PC-9 (cell line): ENCODE data around the gene EEPD1. TPM values are rescaled to one million over a fixed set of nuclear protein-coding genes. Genes with fewer than 3 reads are reported as not detected.

Experiments used
- BruUV-seq: library from RNA; stranded (reverse); fragments of 400-500 nt; replicated peaks from 2 replicates; lab custom pipeline; 2021; lab: Mats Ljungman, UMichigan
- CTCF ChIA-PET: fragments of 300-600 bp; sonication (Branson Sonifier 250); formaldehyde crosslinking; loops from one replicate; lab custom pipeline; 2022; ENCODE audit warnings: antibody characterized with exemption; lab: Charles Lee
- POLR2A ChIA-PET: fragments of 300-600 bp; sonication (Branson Sonifier 250); formaldehyde crosslinking; loops from one replicate; lab custom pipeline; 2022; ENCODE audit warnings: antibody characterized with exemption; ENCODE audit not compliant: unreplicated experiment; lab: Charles Lee
- DNase-seq, 2 experiments: peaks; one replicate each; pipeline versions ENCODE4 v3.0.0 to v3.0.0-alpha.2; 2015 to 2022; ENCODE audit warnings: mixed read lengths in 1 of 2
- H2AFZ ChIP-seq: fragments of 200-600 bp; sonication (generic); 2 replicates; pipeline ENCODE4 v1.8.1; 2017; ENCODE audit warnings: antibody characterized with exemption
- H3F3A ChIP-seq: fragments of 200-600 bp; sonication (generic); 2 replicates; pipeline ENCODE4 v1.8.1; 2017; ENCODE audit warnings: antibody characterized with exemption, mild to moderate bottlenecking, low read depth; ENCODE audit not compliant: insufficient read depth
- H3K27ac ChIP-seq: fragments of 200-600 bp; sonication (generic); 2 replicates; pipeline ENCODE4 v1.6.1; 2016; ENCODE audit warnings: mixed run types
- H3K27me3 ChIP-seq: fragments of 200-600 bp; sonication (generic); 2 replicates; pipeline ENCODE4 v1.6.1; 2016; ENCODE audit warnings: low read depth, mixed run types; ENCODE audit not compliant: insufficient read depth
- H3K36me3 ChIP-seq: fragments of 200-600 bp; sonication (generic); 2 replicates; pipeline ENCODE4 v1.6.1; 2016; ENCODE audit warnings: low read depth, mixed run types
- H3K4me1 ChIP-seq: fragments of 200-600 bp; sonication (generic); replicated peaks from 2 replicates; pipeline ENCODE4 v1.6.1; 2016; ENCODE audit warnings: mixed run types; ENCODE audit not compliant: insufficient read depth
- H3K4me2 ChIP-seq: fragments of 200-600 bp; sonication (generic); 2 replicates; pipeline ENCODE4 v1.6.1; 2017; ENCODE audit warnings: mixed run types
- H3K4me3 ChIP-seq: fragments of 200-600 bp; sonication (generic); 2 replicates; pipeline ENCODE4 v1.6.1; 2016; ENCODE audit warnings: mixed run types
- H3K79me2 ChIP-seq: fragments of 200-600 bp; sonication (generic); 2 replicates; pipeline ENCODE4 v1.6.1; 2017; ENCODE audit warnings: low read depth, mixed run types
- H3K9me2 ChIP-seq: fragments of 200-600 bp; sonication (generic); 2 replicates; pipeline ENCODE4 v1.8.1; 2017; ENCODE audit warnings: mild to moderate bottlenecking; ENCODE audit not compliant: insufficient read depth
- H3K9me3 ChIP-seq: fragments of 200-600 bp; sonication (generic); 2 replicates; pipeline ENCODE4 v1.8.1; 2016; ENCODE audit warnings: low read depth; ENCODE audit not compliant: insufficient read depth
- H4K20me1 ChIP-seq: fragments of 200-600 bp; sonication (generic); 2 replicates; pipeline ENCODE4 v1.8.1; 2017; ENCODE audit not compliant: insufficient read depth
- CTCF ChIP-seq: fragments of 200-600 bp; sonication (generic); conservative IDR thresholded peaks from 2 replicates; pipeline ENCODE4 v1.6.1; 2017; ENCODE audit warnings: mixed run types, antibody characterized with exemption, mild to moderate bottlenecking, moderate library complexity
- EZH2 ChIP-seq: fragments of 200-600 bp; sonication (generic); IDR thresholded peaks from 2 replicates; pipeline ENCODE4 v1.8.0; 2017; ENCODE audit warnings: antibody characterized with exemption, low read depth
- intact Hi-C: fragments of 100-400 bp; cut with micrococcal nuclease; formaldehyde crosslinking; loops from one replicate; pipeline ENCODE4 v1.10.0; 2022; ENCODE audit not compliant: unreplicated experiment
- total RNA-seq: library from RNA; stranded (reverse); gene quantifications from 2 replicates; pipeline ENCODE4 v1.2.3, GENCODE V29; 2021

EEPD1 gene
- total RNA-seq, 1 experiment from 2014 or later, result 6.0 TPM

DNA sequence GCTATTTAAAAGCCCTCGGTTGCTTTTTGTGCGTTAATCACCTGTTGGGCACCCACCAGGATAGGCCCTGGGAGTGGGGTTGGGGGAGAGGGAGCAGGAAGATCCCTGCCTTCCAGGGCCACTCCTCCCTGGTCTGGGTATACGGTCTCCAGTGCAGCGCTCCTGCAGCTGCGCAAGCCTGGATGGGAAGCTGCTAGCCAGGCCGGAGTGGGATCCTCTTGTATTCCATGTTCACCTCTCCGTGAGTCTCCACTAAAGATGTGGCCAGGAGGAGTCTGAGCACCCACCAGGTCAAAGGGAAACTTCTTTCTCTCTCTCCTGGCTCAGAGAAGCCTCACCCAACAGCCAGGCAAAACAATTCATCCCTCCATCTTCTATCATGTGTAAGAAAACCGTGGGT is 157.8 kb downstream of the EEPD1 start:
- Histone ChIP-seq H3K9me3 (no peaks in the 10 kb centered on the region), H3K27me3 (no peaks in the 10 kb centered on the region), H4K20me1 (no peaks in the 10 kb centered on the region), H3K9me2 (no peaks in the 10 kb centered on the region), H3F3A (no peaks in the 10 kb centered on the region), H3K27ac (no peak overlapping the region), H3K36me3 (no peaks in the 10 kb centered on the region), H3K4me2 (no peak overlapping the region), H3K79me2 (no peaks in the 10 kb centered on the region), H2AFZ (no peak overlapping the region), H3K4me3 (no peak overlapping the region), H3K4me1 (no peaks in the 10 kb centered on the region)
- no TSS peak for BruUV-seq
- intact Hi-C loops, result no loop called here
- TF ChIP-seq EZH2 (no peak), CTCF (no peak)
- ChIA-PET POLR2A (no interaction called here), CTCF (no interaction called here)
- no peak for DNase-seq

DNA sequence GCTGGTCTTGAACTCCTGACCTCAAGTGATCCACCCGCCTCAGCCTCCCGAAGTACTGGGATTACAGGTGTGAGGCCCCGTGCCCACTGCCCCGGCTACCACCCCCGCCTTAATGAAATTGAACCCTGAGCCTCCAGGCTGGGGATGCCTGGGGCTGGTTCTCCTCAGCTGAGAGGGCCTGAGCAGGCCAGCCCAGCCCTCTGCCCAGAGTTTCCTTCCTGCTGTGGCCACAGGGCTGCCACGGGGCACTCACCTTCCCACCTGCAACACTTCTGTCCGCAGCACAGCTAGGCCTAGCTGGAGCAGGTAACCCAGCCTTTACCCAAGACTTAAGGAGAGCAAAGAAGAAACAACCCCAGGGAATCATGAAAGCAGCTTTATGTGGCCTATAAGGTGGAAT is 158.5 kb downstream of the EEPD1 start:
- H2AFZ ChIP-seq, result no peak overlapping the region
- TF ChIP-seq CTCF, result no peak
- TF ChIP-seq EZH2, result no peak
- ChIA-PET CTCF (no interaction called here), POLR2A (interaction anchor here (0.6 kb wide), 1 partner anchor 8 kb away, joined by 4 read pairs; no protein-coding TSS in a partner anchor)
- no peak overlapping the region for H3K27ac ChIP-seq
- no peaks in the 10 kb centered on the region for H3K79me2 ChIP-seq
- H3K4me2 ChIP-seq, result no peak overlapping the region
- no peak overlapping the region for H3K4me3 ChIP-seq
- H3K4me1 ChIP-seq, result no peaks in the 10 kb centered on the region
- no peaks in the 10 kb centered on the region for H3K27me3 ChIP-seq
- no peaks in the 10 kb centered on the region for H3F3A ChIP-seq
- no peaks in the 10 kb centered on the region for H3K9me3 ChIP-seq
- intact Hi-C loops, result no loop called here
- DNase-seq, result no peak
- no peaks in the 10 kb centered on the region for H3K9me2 ChIP-seq
- no peaks in the 10 kb centered on the region for H4K20me1 ChIP-seq
- no TSS peak for BruUV-seq
- H3K36me3 ChIP-seq, result no peaks in the 10 kb centered on the region

- POLR2A ChIA-PET, result interaction anchor here (0.6 kb wide), 1 partner anchor 9 kb away, joined by 3 read pairs; no protein-coding TSS in a partner anchor
- intact Hi-C loops, result no loop called here
- no peak overlapping the region for H3K4me3 ChIP-seq
Observed at GRCh38 chr7:36312064-36312914, 159.2 kb downstream of the EEPD1 start.

More at GRCh38 chr7:36312064-36312914, 159.2 kb downstream of the EEPD1 start:
- peak in 1 of 2 experiments; percentile 60 for DNase-seq
- peak; percentile 51 for TF ChIP-seq CTCF
- no peak for TF ChIP-seq EZH2
- no peak overlapping the region for H3K27ac ChIP-seq
- H3K4me2 ChIP-seq, result no peak overlapping the region
- no peaks in the 10 kb centered on the region for H3F3A ChIP-seq
- H3K9me3 ChIP-seq, result no peaks in the 10 kb centered on the region
- H3K36me3 ChIP-seq, result no peaks in the 10 kb centered on the region
- CTCF ChIA-PET, result interaction anchor here (0.7 to 0.9 kb wide), 2 partner anchors 9 to 20 kb away, joined by 3 to 4 read pairs; no protein-coding TSS in a partner anchor
- no peaks in the 10 kb centered on the region for H3K27me3 ChIP-seq
- no peaks in the 10 kb centered on the region for H3K4me1 ChIP-seq
- no peaks in the 10 kb centered on the region for H3K9me2 ChIP-seq
- no peak overlapping the region for H2AFZ ChIP-seq
- H4K20me1 ChIP-seq, result no peaks in the 10 kb centered on the region
- no TSS peak for BruUV-seq
- no peaks in the 10 kb centered on the region for H3K79me2 ChIP-seq
